WTC11 (cell line): Measurements from ENCODE around the gene PPAN. TPM values are rescaled to one million over a fixed set of nuclear protein-coding genes. Genes with fewer than 3 reads are reported as not detected.

ENCODE experiments used
- ATAC-seq: fragments of 200-7000 bp; cut with Tn5 transposase; 2 replicates; pipeline ENCODE4 v1.10.0; 2021; ENCODE audit warnings: mild to moderate bottlenecking, moderate library complexity
- CTCF ChIA-PET: fragments of 300-600 bp; sonication (Branson Sonifier 250); formaldehyde crosslinking; loops from one replicate; lab custom pipeline; 2021; ENCODE audit warnings: antibody characterized with exemption; lab: Charles Lee
- POLR2A ChIA-PET: fragments of 350-600 bp; sonication (Branson Sonifier 250); formaldehyde crosslinking; loops from one replicate; lab custom pipeline; 2021; ENCODE audit warnings: antibody characterized with exemption; lab: Charles Lee
- DNase-seq: peaks from one replicate; pipeline ENCODE4 v3.0.0; 2021; ENCODE audit warnings: low spot score
- H3K27ac Mint-ChIP-seq: 2 replicates; pipeline ENCODE4 v1.8.0; 2021; ENCODE audit warnings: mixed read lengths
- H3K27me3 Mint-ChIP-seq: 2 replicates; pipeline ENCODE4 v1.8.0; 2021; ENCODE audit warnings: low read depth, mild to moderate bottlenecking, moderate library complexity, mixed read lengths
- H3K36me3 Mint-ChIP-seq: 2 replicates; pipeline ENCODE4 v1.8.0; 2021; ENCODE audit warnings: mixed read lengths
- H3K4me1 Mint-ChIP-seq: 2 replicates; pipeline ENCODE4 v1.8.0; 2022; ENCODE audit warnings: mixed read lengths
- H3K4me3 Mint-ChIP-seq: 2 replicates; pipeline ENCODE4 v1.8.0; 2021; ENCODE audit warnings: mild to moderate bottlenecking, moderate library complexity, mixed read lengths
- H3K9me3 Mint-ChIP-seq: 2 replicates; pipeline ENCODE4 v1.8.0; 2021; ENCODE audit warnings: mixed read lengths
- ATF6 ChIP-seq: sonication (generic); formaldehyde crosslinking; IDR thresholded peaks from 2 replicates; pipeline ENCODE4 v1.8.1; 2023; ENCODE audit warnings: mild to moderate bottlenecking, missing genetic modification reagents
- CDX4 ChIP-seq: fragments of 250-450 bp; sonication (Bioruptor Pico); IDR thresholded peaks from 2 replicates; pipeline ENCODE4 v1.9.0; 2021; ENCODE audit warnings: moderate library complexity, mild to moderate bottlenecking, inconsistent platforms, borderline replicate concordance
- GTF2I ChIP-seq: fragments of 250-450 bp; sonication (Bioruptor Pico); conservative IDR thresholded peaks from 2 replicates; pipeline ENCODE4 v1.4.0; 2021; ENCODE audit warnings: mild to moderate bottlenecking
- MXD4 ChIP-seq: fragments of 250-450 bp; sonication (Bioruptor Pico); IDR thresholded peaks from 2 replicates; pipeline ENCODE4 v1.8.0; 2021; ENCODE audit warnings: mild to moderate bottlenecking, moderate library complexity, borderline replicate concordance
- PREB ChIP-seq: sonication (generic); formaldehyde crosslinking; IDR thresholded peaks from 2 replicates; pipeline ENCODE4 v1.8.1; 2022; ENCODE audit warnings: mild to moderate bottlenecking, missing genetic modification reagents, moderate library complexity, borderline replicate concordance
- ZBTB21 ChIP-seq: sonication (generic); formaldehyde crosslinking; IDR thresholded peaks from 2 replicates; pipeline ENCODE4 v1.8.1; 2023; ENCODE audit warnings: mild to moderate bottlenecking, missing genetic modification reagents, borderline replicate concordance
- ZNF281 ChIP-seq: sonication (generic); formaldehyde crosslinking; IDR thresholded peaks from 2 replicates; pipeline ENCODE4 v1.8.0; 2023; ENCODE audit warnings: mild to moderate bottlenecking, missing genetic modification reagents
- ZNF396 ChIP-seq: fragments of 250-450 bp; sonication (Bioruptor Pico); IDR thresholded peaks from 2 replicates; pipeline ENCODE4 v1.8.0; 2021; ENCODE audit warnings: mild to moderate bottlenecking, moderate library complexity, borderline replicate concordance
- ZNF423 ChIP-seq: fragments of 250-450 bp; sonication (Bioruptor Pico); IDR thresholded peaks from 2 replicates; pipeline ENCODE4 v2.1.2; 2022; ENCODE audit warnings: mild to moderate bottlenecking, moderate library complexity
- ZNF512 ChIP-seq: sonication (generic); formaldehyde crosslinking; IDR thresholded peaks from 2 replicates; pipeline ENCODE4 v1.8.1; 2022; ENCODE audit warnings: missing genetic modification reagents, borderline replicate concordance
- ZNF671 ChIP-seq: fragments of 250-450 bp; sonication (Bioruptor Pico); IDR thresholded peaks from 2 replicates; pipeline ENCODE4 v1.8.0; 2021; ENCODE audit warnings: mild to moderate bottlenecking
- total RNA-seq: library from RNA; stranded (reverse); gene quantifications from 3 replicates; pipeline ENCODE4 v1.2.3, GENCODE V29; 2021
- TF ChIP-seq, protein P1 (sequence below): sonication (generic); formaldehyde crosslinking; IDR thresholded peaks from 2 replicates; pipeline ENCODE4 v1.8.1; 2023; ENCODE audit warnings: mild to moderate bottlenecking, missing genetic modification reagents
- TF ChIP-seq, protein P2 (sequence below): fragments of 250-450 bp; sonication (Bioruptor Pico); IDR thresholded peaks from 2 replicates; pipeline ENCODE4 v2.1.2; 2022; ENCODE audit warnings: mild to moderate bottlenecking, moderate library complexity
- TF ChIP-seq, protein P3 (sequence below): sonication (generic); formaldehyde crosslinking; conservative IDR thresholded peaks from 2 replicates; pipeline ENCODE4 v1.8.1; 2023; ENCODE audit warnings: mild to moderate bottlenecking, low read depth, missing genetic modification reagents, moderate library complexity

The PPAN gene
- total RNA-seq, 1 experiment from 2014 or later = 83.7 TPM

DNA sequence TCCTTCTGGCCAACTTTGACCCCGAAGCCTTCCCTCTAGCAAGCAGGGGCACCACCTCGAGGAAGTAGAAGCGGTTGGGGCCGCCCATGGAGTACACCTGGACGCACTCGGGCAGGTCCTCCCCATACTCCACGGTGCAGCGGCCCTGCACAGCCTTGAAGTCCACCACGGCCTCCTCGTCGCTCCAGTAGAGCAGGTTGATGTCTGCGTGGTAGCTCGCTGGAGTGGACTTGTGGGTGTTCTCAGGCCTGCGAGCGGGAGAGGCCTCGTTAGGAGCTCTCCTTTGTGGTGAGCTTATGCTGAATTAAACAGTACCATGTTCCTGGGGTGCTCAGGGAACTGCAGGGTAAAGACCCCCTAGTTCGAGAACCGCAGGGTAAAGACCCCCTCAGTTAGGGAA lies 35.8 kb downstream of the PPAN start:
- Mint-ChIP-seq H3K4me3 (no peak overlapping the region), H3K36me3 (peaks cover 77% of the 10 kb centered on the region), H3K27me3 (no peaks in the 10 kb centered on the region), H3K4me1 (no peaks in the 10 kb centered on the region), H3K9me3 (no peaks in the 10 kb centered on the region), H3K27ac (no peak overlapping the region)
- TF ChIP-seq ZNF396 (CRISPR knock-in tag) = no peak
- TF ChIP-seq ZNF671 (CRISPR knock-in tag) = no peak
- TF ChIP-seq PREB (CRISPR knock-in tag) = no peak
- TF ChIP-seq CDX4 (CRISPR knock-in tag) = no peak
- no peak for TF ChIP-seq ZBTB21 (CRISPR knock-in tag)
- TF ChIP-seq, protein P1, sequence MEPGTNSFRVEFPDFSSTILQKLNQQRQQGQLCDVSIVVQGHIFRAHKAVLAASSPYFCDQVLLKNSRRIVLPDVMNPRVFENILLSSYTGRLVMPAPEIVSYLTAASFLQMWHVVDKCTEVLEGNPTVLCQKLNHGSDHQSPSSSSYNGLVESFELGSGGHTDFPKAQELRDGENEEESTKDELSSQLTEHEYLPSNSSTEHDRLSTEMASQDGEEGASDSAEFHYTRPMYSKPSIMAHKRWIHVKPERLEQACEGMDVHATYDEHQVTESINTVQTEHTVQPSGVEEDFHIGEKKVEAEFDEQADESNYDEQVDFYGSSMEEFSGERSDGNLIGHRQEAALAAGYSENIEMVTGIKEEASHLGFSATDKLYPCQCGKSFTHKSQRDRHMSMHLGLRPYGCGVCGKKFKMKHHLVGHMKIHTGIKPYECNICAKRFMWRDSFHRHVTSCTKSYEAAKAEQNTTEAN (CRISPR knock-in tag) = no peak
- no peak for TF ChIP-seq ZNF281 (CRISPR knock-in tag)
- no peak for TF ChIP-seq ZNF512 (CRISPR knock-in tag)
- no peak for TF ChIP-seq MXD4
- no peak for TF ChIP-seq ZNF423
- TF ChIP-seq, protein P2, sequence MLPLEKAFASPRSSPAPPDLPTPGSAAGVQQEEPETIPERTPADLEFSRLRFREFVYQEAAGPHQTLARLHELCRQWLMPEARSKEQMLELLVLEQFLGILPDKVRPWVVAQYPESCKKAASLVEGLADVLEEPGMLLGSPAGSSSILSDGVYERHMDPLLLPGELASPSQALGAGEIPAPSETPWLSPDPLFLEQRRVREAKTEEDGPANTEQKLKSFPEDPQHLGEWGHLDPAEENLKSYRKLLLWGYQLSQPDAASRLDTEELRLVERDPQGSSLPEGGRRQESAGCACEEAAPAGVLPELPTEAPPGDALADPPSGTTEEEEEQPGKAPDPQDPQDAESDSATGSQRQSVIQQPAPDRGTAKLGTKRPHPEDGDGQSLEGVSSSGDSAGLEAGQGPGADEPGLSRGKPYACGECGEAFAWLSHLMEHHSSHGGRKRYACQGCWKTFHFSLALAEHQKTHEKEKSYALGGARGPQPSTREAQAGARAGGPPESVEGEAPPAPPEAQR (CRISPR knock-in tag) = no peak
- TF ChIP-seq ATF6 = no peak
- TF ChIP-seq, protein P3, sequence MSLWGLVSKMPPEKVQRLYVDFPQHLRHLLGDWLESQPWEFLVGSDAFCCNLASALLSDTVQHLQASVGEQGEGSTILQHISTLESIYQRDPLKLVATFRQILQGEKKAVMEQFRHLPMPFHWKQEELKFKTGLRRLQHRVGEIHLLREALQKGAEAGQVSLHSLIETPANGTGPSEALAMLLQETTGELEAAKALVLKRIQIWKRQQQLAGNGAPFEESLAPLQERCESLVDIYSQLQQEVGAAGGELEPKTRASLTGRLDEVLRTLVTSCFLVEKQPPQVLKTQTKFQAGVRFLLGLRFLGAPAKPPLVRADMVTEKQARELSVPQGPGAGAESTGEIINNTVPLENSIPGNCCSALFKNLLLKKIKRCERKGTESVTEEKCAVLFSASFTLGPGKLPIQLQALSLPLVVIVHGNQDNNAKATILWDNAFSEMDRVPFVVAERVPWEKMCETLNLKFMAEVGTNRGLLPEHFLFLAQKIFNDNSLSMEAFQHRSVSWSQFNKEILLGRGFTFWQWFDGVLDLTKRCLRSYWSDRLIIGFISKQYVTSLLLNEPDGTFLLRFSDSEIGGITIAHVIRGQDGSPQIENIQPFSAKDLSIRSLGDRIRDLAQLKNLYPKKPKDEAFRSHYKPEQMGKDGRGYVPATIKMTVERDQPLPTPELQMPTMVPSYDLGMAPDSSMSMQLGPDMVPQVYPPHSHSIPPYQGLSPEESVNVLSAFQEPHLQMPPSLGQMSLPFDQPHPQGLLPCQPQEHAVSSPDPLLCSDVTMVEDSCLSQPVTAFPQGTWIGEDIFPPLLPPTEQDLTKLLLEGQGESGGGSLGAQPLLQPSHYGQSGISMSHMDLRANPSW (CRISPR knock-in tag) = no peak
- no peak for TF ChIP-seq GTF2I (CRISPR knock-in tag)
- ChIA-PET CTCF (no interaction called here), POLR2A (no interaction called here)
- no peak for ATAC-seq
- DNase-seq = no peak
